HEK293 (cell line): ENCODE results near the gene CAMK2B.

Experiments
- CTCF ChIA-PET: fragments of 350-600 bp; formaldehyde crosslinking; extraction: SDS; loops from one replicate; lab custom pipeline; 2021; ENCODE audit warnings: antibody characterized with exemption; lab: Yijun Ruan, JAX
- POLR2A ChIA-PET: fragments of 300-600 bp; formaldehyde crosslinking; extraction: SDS; loops from one replicate; lab custom pipeline; 2020; ENCODE audit warnings: antibody characterized with exemption, inconsistent platforms; lab: Yijun Ruan, JAX
- H3K27ac ChIP-seq: fragments of 200-500 bp; sonication (Bioruptor generic); 2 replicates; pipeline ENCODE4 v1.5.1; 2014; ENCODE audit warnings: low read depth, low read length, control low read depth, inconsistent platforms; ENCODE audit errors: extremely low read depth
- H3K36me3 ChIP-seq, 2 experiments: fragments of 200-500 bp in 1 of 2; sonication (Bioruptor generic) in 1 of 2; 1 replicate in 1 of 2; 2 replicates in 1 of 2; pipeline ENCODE4 v1.5.1; 2014 to 2017; ENCODE audit warnings: inconsistent platforms in 2 of 2, low read length in 2 of 2; ENCODE audit not compliant: control insufficient read depth in 2 of 2, insufficient read depth in 1 of 2
- H3K4me1 ChIP-seq: fragments of 200-500 bp; sonication (Bioruptor generic); 2 replicates; pipeline ENCODE4 v1.5.1; 2014; ENCODE audit warnings: mild to moderate bottlenecking, low read length, inconsistent platforms; ENCODE audit not compliant: control insufficient read depth, insufficient read depth
- H3K4me3 ChIP-seq: 2 replicates; pipeline ENCODE4 v1.5.1; 2011; ENCODE audit warnings: low read depth, mild to moderate bottlenecking, control low read depth, low read length, moderate library complexity
- H3K9me3 ChIP-seq: fragments of 200-500 bp; sonication (Bioruptor generic); 2 replicates; pipeline ENCODE4 v1.5.1; 2014; ENCODE audit warnings: low read depth, low read length, inconsistent platforms; ENCODE audit not compliant: control insufficient read depth, insufficient read depth
- HOXD13 ChIP-seq: sonication (generic); formaldehyde crosslinking; IDR thresholded peaks from 2 replicates; pipeline ENCODE4 v1.8.0; 2022; ENCODE audit warnings: missing genetic modification reagents, borderline replicate concordance
- OSR2 ChIP-seq: fragments of 450-650 bp; formaldehyde crosslinking; IDR thresholded peaks from 2 replicates; pipeline ENCODE4 v1.5.1; 2016; ENCODE audit warnings: missing biosample characterization, missing genetic modification characterization
- WT1 ChIP-seq: fragments of 450-650 bp; formaldehyde crosslinking; IDR thresholded peaks from 2 replicates; pipeline ENCODE4 v1.5.1; 2016; ENCODE audit warnings: missing biosample characterization, missing genetic modification characterization
- ZBTB20 ChIP-seq: fragments of 450-650 bp; formaldehyde crosslinking; IDR thresholded peaks from 2 replicates; pipeline ENCODE4 v1.5.1; 2016; ENCODE audit warnings: missing biosample characterization, missing genetic modification characterization
- ZFP41 ChIP-seq: fragments of 450-650 bp; formaldehyde crosslinking; IDR thresholded peaks from 2 replicates; pipeline ENCODE4 v1.5.1; 2016; ENCODE audit warnings: missing biosample characterization, missing genetic modification characterization, borderline replicate concordance
- ZIC2 ChIP-seq: fragments of 450-650 bp; formaldehyde crosslinking; IDR thresholded peaks from 2 replicates; pipeline ENCODE4 v1.5.1; 2016; ENCODE audit warnings: missing biosample characterization, missing genetic modification characterization
- ZNF211 ChIP-seq: fragments of 450-650 bp; formaldehyde crosslinking; IDR thresholded peaks from 2 replicates; pipeline ENCODE4 v1.5.1; 2016; ENCODE audit warnings: low read depth, missing biosample characterization, missing genetic modification characterization
- ZNF23 ChIP-seq: fragments of 450-650 bp; formaldehyde crosslinking; IDR thresholded peaks from 2 replicates; pipeline ENCODE4 v1.5.1; 2016; ENCODE audit warnings: missing biosample characterization, missing genetic modification characterization, borderline replicate concordance
- ZNF248 ChIP-seq: fragments of 450-650 bp; formaldehyde crosslinking; IDR thresholded peaks from 2 replicates; pipeline ENCODE4 v1.5.1; 2017; ENCODE audit warnings: missing biosample characterization, missing genetic modification characterization
- ZNF548 ChIP-seq: fragments of 450-650 bp; formaldehyde crosslinking; IDR thresholded peaks from 2 replicates; pipeline ENCODE4 v1.5.1; 2016; ENCODE audit warnings: missing biosample characterization, missing genetic modification characterization
- ZNF664 ChIP-seq: fragments of 450-650 bp; formaldehyde crosslinking; IDR thresholded peaks from 2 replicates; pipeline ENCODE4 v1.5.1; 2016; ENCODE audit warnings: missing biosample characterization, missing genetic modification characterization
- ZNF701 ChIP-seq: fragments of 450-650 bp; formaldehyde crosslinking; IDR thresholded peaks from 2 replicates; pipeline ENCODE4 v1.5.1; 2016; ENCODE audit warnings: missing biosample characterization, missing genetic modification characterization
- ZNF76 ChIP-seq: fragments of 450-650 bp; formaldehyde crosslinking; IDR thresholded peaks from 2 replicates; pipeline ENCODE4; 2016; ENCODE audit warnings: low read depth, missing biosample characterization, missing genetic modification characterization, borderline replicate concordance
- ZNF777 ChIP-seq: fragments of 450-650 bp; formaldehyde crosslinking; IDR thresholded peaks from 2 replicates; pipeline ENCODE4 v1.5.1; 2017; ENCODE audit warnings: missing biosample characterization, missing genetic modification characterization, borderline replicate concordance
- ZNF830 ChIP-seq: fragments of 450-650 bp; IDR thresholded peaks from 2 replicates; pipeline ENCODE4 v1.5.0; 2018; ENCODE audit warnings: missing biosample characterization, missing genetic modification characterization, low read depth, mild to moderate bottlenecking, moderate library complexity
- ZNF843 ChIP-seq: fragments of 450-650 bp; formaldehyde crosslinking; IDR thresholded peaks from 2 replicates; pipeline ENCODE4 v1.5.1; 2016; ENCODE audit warnings: missing biosample characterization, missing genetic modification characterization
- ZXDB ChIP-seq: fragments of 450-650 bp; formaldehyde crosslinking; IDR thresholded peaks from 2 replicates; pipeline ENCODE4 v1.5.1; 2016; ENCODE audit warnings: missing biosample characterization, missing genetic modification characterization
- TF ChIP-seq, protein P1 (sequence below): fragments of 450-650 bp; formaldehyde crosslinking; IDR thresholded peaks from 2 replicates; pipeline ENCODE4 v1.5.0; 2017; ENCODE audit warnings: missing biosample characterization, missing genetic modification characterization, borderline replicate concordance
- TF ChIP-seq, protein P2 (sequence below): fragments of 450-650 bp; formaldehyde crosslinking; IDR thresholded peaks from 2 replicates; pipeline ENCODE4 v1.5.1; 2016; ENCODE audit warnings: missing biosample characterization, missing genetic modification characterization

CAMK2B gene

DNA sequence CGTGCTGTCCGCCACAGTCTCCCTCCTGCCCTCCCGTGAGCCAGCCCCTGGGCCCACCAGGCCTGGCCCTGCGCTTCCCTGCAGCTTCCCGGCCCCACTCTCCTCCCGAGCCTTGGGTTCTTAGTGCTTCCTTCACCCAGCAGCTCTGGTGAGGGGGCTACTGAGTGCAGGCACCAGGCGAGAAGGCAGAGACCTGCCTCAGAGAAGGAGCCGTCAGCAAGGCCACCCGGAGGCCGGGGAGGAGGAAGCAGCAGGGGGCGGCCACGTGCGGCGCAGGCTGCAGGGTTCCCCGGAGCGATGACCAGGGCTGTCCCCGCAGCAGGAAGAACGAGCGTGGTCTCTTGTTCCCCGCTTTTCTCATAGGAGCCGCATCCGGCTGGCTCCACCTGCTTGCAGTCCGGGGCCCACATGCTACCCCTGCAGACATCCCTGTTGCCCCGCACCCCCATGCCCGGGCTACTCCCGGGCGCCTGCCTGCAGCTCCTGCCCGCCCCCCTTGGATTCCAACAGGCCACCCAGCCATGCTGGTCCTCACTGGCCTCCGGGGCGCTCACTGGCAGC lies 104.1 kb downstream of the CAMK2B start:
- Histone ChIP-seq H3K4me1 (no peaks in the 10 kb centered on the region; the same call in 1 of the 2 replicates), H3K4me3 (no peak overlapping the region), H3K27ac (no peak overlapping the region), H3K36me3 (no peaks in the 10 kb centered on the region), H3K9me3 (no peaks in the 10 kb centered on the region)
- ChIA-PET CTCF (no interaction called here), POLR2A (interaction anchor here (0.6 kb wide), 1 partner anchor 207 kb away, joined by 5 read pairs; no protein-coding TSS in a partner anchor)
- TF ChIP-seq ZNF548 (tag by site-specific recombination) (no peak), ZNF76 (tag by site-specific recombination) (no peak), ZFP41 (tag by site-specific recombination) (no peak), ZIC2 (tag by site-specific recombination) (0 out of 2 replicates have a peak, but pooled peaks have one; percentile 12), ZNF211 (tag by site-specific recombination) (no peak), ZBTB20 (no peak)

DNA sequence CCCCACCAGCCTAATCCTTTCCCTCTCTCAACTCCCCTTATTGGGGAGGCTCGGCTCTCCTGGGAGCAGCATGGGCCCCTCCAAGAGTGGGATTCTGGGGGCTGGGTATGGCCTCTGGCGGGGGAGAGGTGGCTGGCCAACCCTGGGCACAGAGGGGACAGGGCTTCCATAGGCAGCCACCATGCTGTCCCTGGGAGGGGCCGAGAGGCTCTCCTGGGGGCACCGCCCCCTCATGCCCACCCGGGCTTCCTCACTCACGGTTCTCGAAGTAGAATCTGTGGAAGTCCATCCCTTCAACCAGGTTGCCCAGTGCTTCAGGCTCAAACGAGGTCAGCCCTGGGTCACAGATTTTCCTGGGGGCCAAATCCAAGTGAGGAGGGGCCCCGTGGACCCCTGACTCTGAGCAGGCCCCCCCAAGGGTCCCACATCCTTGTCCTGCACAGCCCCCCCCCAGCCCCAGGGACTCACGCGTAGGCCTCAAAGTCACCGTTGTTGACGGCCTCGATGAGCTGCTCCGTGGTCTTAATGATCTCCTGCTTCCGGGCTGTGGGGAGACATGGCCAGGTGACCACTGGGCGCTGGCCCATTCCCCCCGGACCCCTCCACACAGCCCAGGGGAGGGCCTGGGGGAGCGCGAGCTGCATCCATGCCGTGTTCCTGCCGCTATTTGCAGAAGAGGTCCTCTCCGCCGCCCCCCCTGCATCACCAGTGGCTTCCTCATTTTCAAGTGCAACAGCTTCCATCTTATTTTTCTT lies 104.9 kb downstream of the CAMK2B start:
- ChIA-PET POLR2A (interaction anchor here (0.6 kb wide), 1 partner anchor 207 kb away, joined by 5 read pairs; no protein-coding TSS in a partner anchor), CTCF (no interaction called here)
- Histone ChIP-seq H3K36me3 (no peaks in the 10 kb centered on the region), H3K4me1 (no peaks in the 10 kb centered on the region; the same call in 1 of the 2 replicates), H3K9me3 (no peaks in the 10 kb centered on the region), H3K4me3 (no peak overlapping the region), H3K27ac (no peak overlapping the region)
- TF ChIP-seq ZXDB (tag by site-specific recombination) = no peak

DNA sequence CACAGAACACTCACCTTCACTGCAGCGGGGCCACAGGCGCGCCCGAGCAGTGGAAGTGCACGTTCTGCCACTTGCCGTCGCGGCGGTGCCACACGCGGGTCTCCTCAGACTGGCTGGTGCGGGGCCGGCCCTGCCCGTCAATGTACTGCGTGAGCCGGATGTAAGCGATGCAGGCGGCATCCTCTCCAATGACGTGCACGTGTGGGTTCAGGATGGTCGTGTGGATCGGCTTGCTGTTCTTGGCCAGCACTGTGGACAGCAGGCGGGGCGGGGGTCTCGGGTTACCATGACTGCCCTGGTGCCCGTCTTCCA lies 105.4 kb downstream of the CAMK2B start:
- ChIA-PET CTCF (no interaction called here), POLR2A (no interaction called here)
- no peak for TF ChIP-seq WT1 (tag by site-specific recombination)
- TF ChIP-seq, protein P1, sequence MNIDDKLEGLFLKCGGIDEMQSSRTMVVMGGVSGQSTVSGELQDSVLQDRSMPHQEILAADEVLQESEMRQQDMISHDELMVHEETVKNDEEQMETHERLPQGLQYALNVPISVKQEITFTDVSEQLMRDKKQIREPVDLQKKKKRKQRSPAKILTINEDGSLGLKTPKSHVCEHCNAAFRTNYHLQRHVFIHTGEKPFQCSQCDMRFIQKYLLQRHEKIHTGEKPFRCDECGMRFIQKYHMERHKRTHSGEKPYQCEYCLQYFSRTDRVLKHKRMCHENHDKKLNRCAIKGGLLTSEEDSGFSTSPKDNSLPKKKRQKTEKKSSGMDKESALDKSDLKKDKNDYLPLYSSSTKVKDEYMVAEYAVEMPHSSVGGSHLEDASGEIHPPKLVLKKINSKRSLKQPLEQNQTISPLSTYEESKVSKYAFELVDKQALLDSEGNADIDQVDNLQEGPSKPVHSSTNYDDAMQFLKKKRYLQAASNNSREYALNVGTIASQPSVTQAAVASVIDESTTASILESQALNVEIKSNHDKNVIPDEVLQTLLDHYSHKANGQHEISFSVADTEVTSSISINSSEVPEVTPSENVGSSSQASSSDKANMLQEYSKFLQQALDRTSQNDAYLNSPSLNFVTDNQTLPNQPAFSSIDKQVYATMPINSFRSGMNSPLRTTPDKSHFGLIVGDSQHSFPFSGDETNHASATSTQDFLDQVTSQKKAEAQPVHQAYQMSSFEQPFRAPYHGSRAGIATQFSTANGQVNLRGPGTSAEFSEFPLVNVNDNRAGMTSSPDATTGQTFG = no peak
- TF ChIP-seq ZNF843 (tag by site-specific recombination) = no peak
- Histone ChIP-seq H3K9me3 (no peaks in the 10 kb centered on the region), H3K27ac (no peak overlapping the region), H3K4me3 (no peak overlapping the region), H3K4me1 (no peaks in the 10 kb centered on the region; the same call in 1 of the 2 replicates), H3K36me3 (no peaks in the 10 kb centered on the region)

DNA sequence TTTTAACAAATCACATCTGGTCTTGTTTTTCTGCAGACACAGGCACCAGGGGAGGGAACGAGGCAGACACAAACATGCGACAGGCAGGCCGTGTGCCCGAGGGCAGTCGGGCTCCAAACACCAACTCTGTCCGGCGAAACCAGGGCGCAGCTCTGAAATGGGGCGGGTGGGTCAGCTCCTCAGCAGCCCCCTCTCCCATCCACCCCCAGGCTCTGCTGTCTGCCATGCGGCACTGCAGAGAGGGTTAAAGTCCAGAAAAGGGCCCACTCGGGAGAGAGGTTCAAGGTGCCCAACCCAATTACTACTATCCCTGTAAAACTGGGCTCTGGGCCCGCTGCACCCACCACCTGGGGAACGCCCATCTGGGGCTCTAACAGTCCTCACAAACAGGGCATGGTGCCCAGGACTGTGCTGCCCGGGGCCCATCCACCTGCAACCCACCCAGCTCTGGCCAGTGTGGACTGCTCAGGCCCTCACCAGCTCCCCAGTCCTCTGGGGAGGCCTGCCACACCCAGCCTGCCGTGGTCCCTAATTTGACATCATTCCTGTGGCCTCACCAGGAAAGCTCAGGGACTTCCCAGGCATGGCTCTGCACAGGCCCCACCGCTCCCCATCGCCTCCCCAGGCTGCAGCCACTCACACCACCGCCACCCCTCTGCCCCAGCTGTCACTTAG lies 105.9 kb downstream of the CAMK2B start:
- POLR2A ChIA-PET = interaction anchor here (0.6 to 0.7 kb wide), 3 partner anchors 77 to 362 kb away, joined by 3 to 4 read pairs (median 3); no protein-coding TSS in a partner anchor

More for the DNA sequence above, 105.9 kb downstream of the CAMK2B start:
- H3K9me3 ChIP-seq = no peaks in the 10 kb centered on the region
- H3K36me3 ChIP-seq = no peaks in the 10 kb centered on the region
- CTCF ChIA-PET = no interaction called here
- H3K4me1 ChIP-seq = no peaks in the 10 kb centered on the region; the same call in 1 of the 2 replicates
- TF ChIP-seq ZNF664 (no peak), ZNF23 (tag by site-specific recombination) (no peak), ZNF777 (no peak), ZNF248 (tag by site-specific recombination) (no peak), ZNF830 (tag by site-specific recombination) (no peak), HOXD13 (CRISPR knock-in tag) (no peak), OSR2 (no peak), ZNF701 (tag by site-specific recombination) (no peak)
- TF ChIP-seq, protein P2, sequence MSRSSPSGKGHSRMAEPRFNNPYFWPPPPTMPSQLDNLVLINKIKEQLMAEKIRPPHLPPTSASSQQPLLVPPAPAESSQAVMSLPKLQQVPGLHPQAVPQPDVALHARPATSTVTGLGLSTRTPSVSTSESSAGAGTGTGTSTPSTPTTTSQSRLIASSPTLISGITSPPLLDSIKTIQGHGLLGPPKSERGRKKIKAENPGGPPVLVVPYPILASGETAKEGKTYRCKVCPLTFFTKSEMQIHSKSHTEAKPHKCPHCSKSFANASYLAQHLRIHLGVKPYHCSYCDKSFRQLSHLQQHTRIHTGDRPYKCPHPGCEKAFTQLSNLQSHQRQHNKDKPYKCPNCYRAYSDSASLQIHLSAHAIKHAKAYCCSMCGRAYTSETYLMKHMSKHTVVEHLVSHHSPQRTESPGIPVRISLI (tag by site-specific recombination) = 0 out of 2 replicates have a peak, but pooled peaks have one; percentile 1
- TF ChIP-seq, all 188 proteins: peak for 1
- Histone ChIP-seq H3K27ac (no peak overlapping the region), H3K4me3 (no peak overlapping the region)
